NB4 (cell line): ENCODE results near the gene MAP4K1.

Source experiments
- POLR2A ChIP-seq: IDR thresholded peaks from 2 replicates; pipeline ENCODE4 v1.6.1; 2011; ENCODE audit warnings: mild to moderate bottlenecking; ENCODE audit not compliant: insufficient read length; ENCODE audit errors: extremely low read depth
- TF ChIP-seq, protein P1 (sequence below): IDR thresholded peaks from one replicate; pipeline ENCODE4 v1.5.1; 2012; ENCODE audit warnings: low read depth, low read length
- TF ChIP-seq, protein P2 (sequence below): IDR thresholded peaks from 2 replicates; pipeline ENCODE4 v1.6.1; 2011; ENCODE audit warnings: low read depth, low read length

DNA sequence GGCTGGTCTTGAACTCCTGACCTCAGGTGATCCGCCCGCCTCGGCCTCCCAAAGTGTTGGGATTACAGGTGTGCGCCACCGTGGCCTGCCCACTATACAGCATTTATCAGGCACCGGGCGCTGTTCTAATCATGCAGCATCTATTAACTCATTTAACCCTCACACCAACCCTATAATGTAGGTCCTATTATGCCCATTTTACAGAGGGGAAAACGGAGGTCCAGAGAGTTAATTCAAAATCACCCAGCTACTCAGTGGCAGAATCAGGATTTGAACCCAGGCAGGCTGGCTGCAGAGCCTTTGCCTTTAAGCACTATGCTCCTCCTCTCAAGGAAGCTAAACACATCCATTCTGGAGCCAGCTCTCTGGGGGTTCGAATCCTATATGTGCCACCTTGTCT lies 54.3 kb downstream of the MAP4K1 start:
- TF ChIP-seq, protein P1, sequence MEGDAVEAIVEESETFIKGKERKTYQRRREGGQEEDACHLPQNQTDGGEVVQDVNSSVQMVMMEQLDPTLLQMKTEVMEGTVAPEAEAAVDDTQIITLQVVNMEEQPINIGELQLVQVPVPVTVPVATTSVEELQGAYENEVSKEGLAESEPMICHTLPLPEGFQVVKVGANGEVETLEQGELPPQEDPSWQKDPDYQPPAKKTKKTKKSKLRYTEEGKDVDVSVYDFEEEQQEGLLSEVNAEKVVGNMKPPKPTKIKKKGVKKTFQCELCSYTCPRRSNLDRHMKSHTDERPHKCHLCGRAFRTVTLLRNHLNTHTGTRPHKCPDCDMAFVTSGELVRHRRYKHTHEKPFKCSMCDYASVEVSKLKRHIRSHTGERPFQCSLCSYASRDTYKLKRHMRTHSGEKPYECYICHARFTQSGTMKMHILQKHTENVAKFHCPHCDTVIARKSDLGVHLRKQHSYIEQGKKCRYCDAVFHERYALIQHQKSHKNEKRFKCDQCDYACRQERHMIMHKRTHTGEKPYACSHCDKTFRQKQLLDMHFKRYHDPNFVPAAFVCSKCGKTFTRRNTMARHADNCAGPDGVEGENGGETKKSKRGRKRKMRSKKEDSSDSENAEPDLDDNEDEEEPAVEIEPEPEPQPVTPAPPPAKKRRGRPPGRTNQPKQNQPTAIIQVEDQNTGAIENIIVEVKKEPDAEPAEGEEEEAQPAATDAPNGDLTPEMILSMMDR: no peak
- TF ChIP-seq POLR2A: no peak
- TF ChIP-seq, protein P2, sequence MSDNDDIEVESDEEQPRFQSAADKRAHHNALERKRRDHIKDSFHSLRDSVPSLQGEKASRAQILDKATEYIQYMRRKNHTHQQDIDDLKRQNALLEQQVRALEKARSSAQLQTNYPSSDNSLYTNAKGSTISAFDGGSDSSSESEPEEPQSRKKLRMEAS: no peak
